K562 (cell line): Measurements from ENCODE around the gene UBE2M. TPM values are rescaled to one million over a fixed set of nuclear protein-coding genes. Genes with fewer than 3 reads are reported as not detected.

Experiments
- AFF4 ChIP-seq: sonication (generic); formaldehyde crosslinking; IDR thresholded peaks from 2 replicates; pipeline ENCODE4 v1.8.0; 2023; ENCODE audit warnings: mild to moderate bottlenecking, missing genetic modification reagents
- ARID1B ChIP-seq: fragments of 450-650 bp; IDR thresholded peaks from 2 replicates; pipeline ENCODE4 v1.6.1; 2016; ENCODE audit warnings: antibody characterized with exemption, mild to moderate bottlenecking, inconsistent platforms
- CBX8 ChIP-seq: fragments of 200-600 bp; sonication (generic); IDR thresholded peaks from 2 replicates; pipeline ENCODE4 v1.6.1; 2012; ENCODE audit warnings: borderline replicate concordance, mixed run types, low read depth, mild to moderate bottlenecking, moderate library complexity, mixed read lengths, low read length, control low read depth, inconsistent platforms; ENCODE audit not compliant: poor library complexity, severe bottlenecking; ENCODE audit errors: extremely low read depth
- FOXA3 ChIP-seq, 2 experiments: fragments of 450-650 bp in 1 of 2; sonication (generic) in 1 of 2; formaldehyde crosslinking; IDR thresholded peaks in 1 of 2; conservative IDR thresholded peaks in 1 of 2; 2 replicates each; pipeline versions ENCODE4 v1.4.0 to v1.8.0; 2020 to 2022; ENCODE audit warnings: mild to moderate bottlenecking in 2 of 2, missing genetic modification reagents in 1 of 2
- HNRNPH1 ChIP-seq: fragments of 200-400 bp; formaldehyde crosslinking; optimal IDR thresholded peaks from 2 replicates; pipeline ENCODE3; 2017; ENCODE audit warnings: low read depth, mild to moderate bottlenecking, low read length, moderate library complexity
- KHSRP ChIP-seq: fragments of 450-650 bp; IDR thresholded peaks from 2 replicates; pipeline ENCODE4 v1.6.1; 2017
- SRSF3 ChIP-seq: fragments of 200-400 bp; formaldehyde crosslinking; IDR thresholded peaks from 2 replicates; pipeline ENCODE4 v1.6.1; 2016; ENCODE audit warnings: mild to moderate bottlenecking, low read length, moderate library complexity; ENCODE audit not compliant: insufficient read depth
- THRB ChIP-seq: fragments of 450-650 bp; formaldehyde crosslinking; conservative IDR thresholded peaks from 2 replicates; pipeline ENCODE4 v1.4.0; 2022; ENCODE audit warnings: mild to moderate bottlenecking, missing genetic modification characterization
- ZBTB40 ChIP-seq, 2 experiments: fragments of 450-650 bp in 1 of 2; sonication (generic) in 1 of 2; formaldehyde crosslinking in 1 of 2; IDR thresholded peaks; 2 replicates each; pipeline versions ENCODE4 v1.7.1 to v1.9.0; 2016 to 2022; ENCODE audit warnings: inconsistent platforms in 1 of 2, mild to moderate bottlenecking in 1 of 2, missing genetic modification reagents in 1 of 2
- ZC3H4 ChIP-seq: sonication (generic); formaldehyde crosslinking; IDR thresholded peaks from 2 replicates; pipeline ENCODE4 v1.9.0; 2021; ENCODE audit warnings: missing genetic modification reagents, borderline replicate concordance
- ZFP1 ChIP-seq: fragments of 450-650 bp; formaldehyde crosslinking; IDR thresholded peaks from 2 replicates; pipeline ENCODE4 v1.4.0; 2020; ENCODE audit warnings: mild to moderate bottlenecking, mixed read lengths
- polyA plus RNA-seq, 8 experiments: library from polyadenylated mRNA; depleted of rRNA in 4 of 8; stranded (reverse) in 5 of 8; unstranded in 3 of 8; fragments of >200 nt; fragmentation: Nextera tagmentation in 2 of 8; fragmentation: Illumina TruSeq in 1 of 8; extraction: Ambion mirVana in 2 of 8; extraction: Trizol in 1 of 8; gene quantifications; 2 replicates each; pipeline versions ENCODE4 v1.2.1 to v1.2.3, GENCODE V29; 2011 to 2014; ENCODE audit warnings: inconsistent platforms in 1 of 8, missing spikeins in 1 of 8
- total RNA-seq, 7 experiments: library from RNA; depleted of rRNA in 6 of 7; stranded (reverse); fragments of >200 nt in 6 of 7; fragmentation: Illumina TruSeq in 2 of 7; extraction: Trizol in 2 of 7; gene quantifications; 2 replicates each; pipeline versions ENCODE4 v1.2.1 to v1.2.3, GENCODE V29; 2011 to 2021; ENCODE audit warnings: low replicate concordance in 1 of 7

The UBE2M gene
- total and polyA plus RNA-seq, 9 of the 15 experiments (the other 6 are each of a cell fraction or from before 2014, with no cell fraction given), result 0.92 to 163 (median 85.7) TPM

- TF ChIP-seq ARID1B, result no peak
- peak; percentile 84 for TF ChIP-seq ZBTB40 (IDR thresholded peaks at IDR 0.05)
- TF ChIP-seq ZBTB40 (CRISPR knock-in tag; IDR thresholded peaks at IDR 0.05), result no peak
- TF ChIP-seq SRSF3, result no peak
- no peak for TF ChIP-seq HNRNPH1
- TF ChIP-seq ZFP1, result no peak
- TF ChIP-seq CBX8, result no peak
- TF ChIP-seq KHSRP, result no peak
- no peak for TF ChIP-seq THRB (CRISPR knock-in tag)
- no peak for TF ChIP-seq ZC3H4 (CRISPR knock-in tag)
- TF ChIP-seq AFF4 (CRISPR knock-in tag), result 0 out of 2 replicates have a peak, but pooled peaks have one; percentile 6
- no peak for TF ChIP-seq FOXA3 (CRISPR knock-in tag; conservative IDR thresholded peaks at IDR 0.05 in 1 of 2, IDR thresholded peaks at IDR 0.05 in 1 of 2)
These were observed 338 bp upstream of the UBE2M start (continued) for GRCh38 chr19:58558623-58559274.
